Mucosa of descending colon (tissue), 3 donors: ENCODE measurements around the gene DOK6. TPM values are rescaled to one million over a fixed set of nuclear protein-coding genes. Genes with fewer than 3 reads are reported as not detected.
A peak's percentile ranks its signal among the peaks of the same experiment; 100 is the strongest.

Source experiments
- ATAC-seq: fragments of 200-7000 bp; cut with Tn5 transposase; one replicate; pipeline ENCODE4 v1.9.1; 2020; ENCODE audit warnings: mild to moderate bottlenecking, moderate library complexity
- DNase-seq, 3 donors: peaks; one replicate each; pipeline ENCODE4 v3.0.0-alpha.2; 2020
- H3K36me3 ChIP-seq: fragments of 200-600 bp; one replicate; pipeline ENCODE4 v1.8.0; 2021; ENCODE audit warnings: low read depth, mild to moderate bottlenecking
- H3K4me1 ChIP-seq: fragments of 200-600 bp; one replicate; pipeline ENCODE4 v1.8.0; 2021; ENCODE audit warnings: low read depth, mild to moderate bottlenecking
- H3K4me3 ChIP-seq: fragments of 200-600 bp; one replicate; pipeline ENCODE4 v1.8.0; 2021; ENCODE audit warnings: mild to moderate bottlenecking
- H3K9me3 ChIP-seq: fragments of 200-600 bp; one replicate; pipeline ENCODE4 v1.8.0; 2021; ENCODE audit warnings: mild to moderate bottlenecking
- CTCF ChIP-seq: fragments of 200-600 bp; IDR thresholded peaks from one replicate; pipeline ENCODE4 v1.8.0; 2022; ENCODE audit warnings: antibody characterized with exemption, mild to moderate bottlenecking
- intact Hi-C, 2 donors: fragments of 100-400 bp; cut with DNase I in 1 of 2; cut with micrococcal nuclease in 1 of 2; formaldehyde crosslinking; loops; one replicate each; pipeline versions ENCODE4 v1.11.0 to v1.11.1; 2022; cut with DNase I, micrococcal nuclease
- total RNA-seq, 3 donors: library from RNA; stranded (reverse); fragmentation: NEBNext Ultra II Directional in 2 of 3; extraction: Animal tissue kit (Norgen Biotek cat#: 25700) in 2 of 3; gene quantifications; one replicate each; pipeline versions ENCODE4 v1.2.1 to v1.2.4, GENCODE V29; 2021 to 2023
- donor health status: DM: no; HTN: no; CAD: no; lungs with moderate emphysema.
- donor health status: DM: no; HTN: no; CAD: no.
- donor health status: DM: no; HTN: yes; CAD: no.

Gene DOK6
- total RNA-seq, 3 donors from 2014 or later: 0.12 to 2.2 (median 0.72) TPM

DNA sequence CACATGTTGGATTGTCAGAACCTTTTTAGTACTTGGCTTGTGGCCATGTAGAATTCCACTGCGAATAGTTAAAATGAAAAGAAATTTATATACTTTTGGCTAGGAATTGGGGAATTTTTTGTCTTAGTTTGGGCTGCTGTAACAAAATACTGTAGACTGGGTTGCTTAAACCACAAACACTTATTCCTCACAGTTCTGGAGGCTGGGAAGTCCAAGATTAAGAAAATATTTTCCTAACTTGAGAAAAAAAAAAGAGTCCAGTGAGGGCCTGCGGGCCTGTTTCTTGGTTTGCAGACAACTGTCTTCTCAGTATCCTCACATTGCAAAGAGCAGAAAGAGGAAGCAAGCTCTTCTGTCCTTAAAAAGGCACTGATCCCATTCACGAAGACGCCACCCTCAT is 465.1 kb downstream of the DOK6 start:
- intact Hi-C loops: no loop called here
- TF ChIP-seq CTCF: no peak
- ATAC-seq (no peak), DNase-seq (no peak)
- no peak overlapping the region for H3K4me3 ChIP-seq
- H3K36me3 ChIP-seq: no peaks in the 10 kb centered on the region
- H3K9me3 ChIP-seq: no peaks in the 10 kb centered on the region
- H3K4me1 ChIP-seq: no peaks in the 10 kb centered on the region

DNA sequence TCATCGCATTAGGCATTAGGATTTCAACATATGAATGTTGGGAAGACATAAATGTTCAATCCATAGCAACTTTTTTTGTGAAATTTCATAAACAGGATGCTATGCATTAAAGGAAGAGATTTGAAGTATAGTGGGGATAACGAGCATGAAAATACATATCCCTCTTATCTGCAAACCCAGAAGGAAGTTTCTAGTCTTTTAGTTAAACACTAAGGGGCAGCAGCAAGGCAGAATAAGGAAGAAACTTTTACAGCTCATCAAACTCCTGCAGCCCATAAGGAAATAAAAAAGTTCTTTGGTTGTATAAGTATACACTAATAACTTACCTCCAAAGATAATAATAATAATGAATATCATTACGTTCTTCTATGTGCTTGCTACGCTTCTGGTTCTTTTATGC is 465.5 kb downstream of the DOK6 start:
- DNase-seq (no peak), ATAC-seq (peak; percentile 71)
- TF ChIP-seq CTCF: no peak
- Histone ChIP-seq H3K4me1 (no peaks in the 10 kb centered on the region), H3K4me3 (no peak overlapping the region), H3K9me3 (no peaks in the 10 kb centered on the region), H3K36me3 (no peaks in the 10 kb centered on the region)
- intact Hi-C loops: no loop called here

- Histone ChIP-seq H3K9me3 (no peaks in the 10 kb centered on the region), H3K36me3 (no peaks in the 10 kb centered on the region), H3K4me1 (no peaks in the 10 kb centered on the region), H3K4me3 (no peak overlapping the region)
- intact Hi-C loops: no loop called here
- ATAC-seq: no peak
- no peak for TF ChIP-seq CTCF
- DNase-seq: no peak
Observed at GRCh38 chr18:69870736-69871135, 470.0 kb downstream of the DOK6 start.

DNA sequence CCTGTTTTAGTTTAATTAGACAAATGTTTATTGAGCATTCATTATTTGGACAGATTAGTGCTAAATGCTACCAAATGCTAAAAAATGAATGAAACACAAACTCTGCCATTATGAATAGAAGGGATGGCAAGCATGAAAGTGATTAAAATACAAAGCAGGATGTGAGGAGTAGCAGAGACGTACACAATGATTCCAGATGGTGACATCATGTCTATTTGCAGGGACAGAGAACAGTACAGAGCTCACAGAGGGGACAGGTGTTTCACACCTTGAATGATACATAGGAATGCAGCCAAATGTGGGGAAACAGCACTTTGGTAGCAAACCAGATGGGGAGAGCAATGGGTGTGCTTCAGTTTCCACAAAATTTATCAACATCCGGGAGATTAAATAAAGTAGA is 470.7 kb downstream of the DOK6 start:
- no peak overlapping the region for H3K4me3 ChIP-seq
- H3K36me3 ChIP-seq: no peaks in the 10 kb centered on the region

GRCh38 chr18:69872661-69873060 is 472.0 kb downstream of the DOK6 start:
- no peaks in the 10 kb centered on the region for H3K4me1 ChIP-seq
- H3K4me3 ChIP-seq: no peak overlapping the region
- ATAC-seq: no peak
- no peak for TF ChIP-seq CTCF
- intact Hi-C loops: no loop called here
- no peaks in the 10 kb centered on the region for H3K36me3 ChIP-seq
- DNase-seq: no peak
- H3K9me3 ChIP-seq: no peaks in the 10 kb centered on the region

More for the DNA sequence above, 470.7 kb downstream of the DOK6 start:
- intact Hi-C loops: no loop called here
- Histone ChIP-seq H3K4me1 (no peaks in the 10 kb centered on the region), H3K9me3 (no peaks in the 10 kb centered on the region)
- no peak for TF ChIP-seq CTCF
- ATAC-seq: no peak
- no peak for DNase-seq

DNA sequence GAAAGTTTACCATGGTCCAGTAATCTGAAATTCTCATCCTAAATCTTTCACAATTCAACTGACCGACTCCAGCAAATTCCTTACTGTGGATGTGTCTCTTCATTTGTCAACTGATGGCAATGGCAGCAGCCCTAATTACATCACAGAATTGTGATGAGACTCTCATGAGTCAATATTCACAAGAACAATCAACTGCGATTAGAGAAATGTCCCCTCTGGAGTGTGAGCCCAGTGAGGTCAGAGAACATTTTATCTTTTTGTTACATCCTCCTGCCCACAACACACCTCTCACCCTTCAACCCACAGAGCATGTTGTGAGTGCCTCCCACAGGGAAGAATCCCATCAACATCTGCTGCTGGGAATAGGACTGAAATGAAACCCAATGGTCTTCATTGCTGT is 473.4 kb downstream of the DOK6 start:
- intact Hi-C loops: no loop called here
- ATAC-seq: no peak

More for the DNA sequence above, 473.4 kb downstream of the DOK6 start:
- Histone ChIP-seq H3K36me3 (no peaks in the 10 kb centered on the region), H3K4me3 (no peak overlapping the region), H3K4me1 (no peaks in the 10 kb centered on the region), H3K9me3 (no peaks in the 10 kb centered on the region)
- DNase-seq: no peak
- TF ChIP-seq CTCF: no peak
